Astrocyte of the hippocampus (primary cell): ENCODE results near the gene RPTOR.
"Not testable (repeated sequence)": the region's sequence is repeated elsewhere in the genome, so short reads cannot be mapped to it uniquely, and the experiment has no call there.

Source experiments
- DNase-seq: peaks from one replicate; pipeline ENCODE4 v3.0.0; 2011; ENCODE audit warnings: low read depth, low spot score

RPTOR gene

DNA sequence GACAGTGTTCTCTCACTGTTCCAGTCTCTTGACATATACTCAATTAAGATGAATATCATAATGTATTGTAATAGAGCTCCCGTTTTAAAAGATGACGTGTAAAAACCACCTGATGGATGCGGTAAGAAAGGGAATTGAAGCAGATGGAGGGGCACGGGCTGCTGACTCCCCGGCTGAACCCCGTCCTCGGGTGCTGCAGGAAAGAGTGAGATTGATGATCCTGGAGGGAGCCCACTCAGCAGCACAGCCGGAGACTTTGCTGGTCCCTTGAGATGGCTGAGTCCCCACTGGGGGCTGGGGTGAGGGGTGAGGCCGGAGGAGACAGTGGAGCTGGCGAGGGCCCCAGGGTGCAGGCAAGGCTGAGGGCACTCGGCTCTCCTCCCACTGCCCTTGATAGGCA, 217.4 kb downstream of the RPTOR start:
- DNase-seq: no peak

DNA sequence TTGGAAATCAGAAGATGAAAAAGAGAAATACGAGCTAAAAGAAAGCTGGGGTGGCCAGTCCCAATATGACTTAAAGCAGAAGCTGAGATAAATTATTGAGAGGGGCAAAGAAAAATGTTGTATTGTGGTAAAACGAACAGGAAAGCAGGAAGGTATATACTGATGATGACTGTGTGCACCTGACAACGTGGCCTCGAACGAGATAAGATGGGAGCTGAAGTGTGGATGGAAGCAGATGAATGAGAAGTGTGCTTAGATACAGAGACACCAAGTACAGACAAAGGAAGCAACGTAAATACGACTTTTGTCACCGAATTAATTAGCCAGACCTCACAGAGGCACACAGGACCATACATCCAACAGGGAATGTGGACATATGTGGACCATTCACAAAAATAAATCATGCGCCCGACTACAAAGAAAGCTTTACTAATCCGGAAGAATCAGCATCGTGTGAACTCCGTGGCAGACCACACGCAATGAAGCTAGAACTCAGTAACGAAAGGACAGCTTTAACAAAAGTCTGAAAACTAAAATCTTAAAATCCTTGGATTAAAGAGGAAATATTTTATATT, 218.7 kb downstream of the RPTOR start:
- no peak for DNase-seq

DNA sequence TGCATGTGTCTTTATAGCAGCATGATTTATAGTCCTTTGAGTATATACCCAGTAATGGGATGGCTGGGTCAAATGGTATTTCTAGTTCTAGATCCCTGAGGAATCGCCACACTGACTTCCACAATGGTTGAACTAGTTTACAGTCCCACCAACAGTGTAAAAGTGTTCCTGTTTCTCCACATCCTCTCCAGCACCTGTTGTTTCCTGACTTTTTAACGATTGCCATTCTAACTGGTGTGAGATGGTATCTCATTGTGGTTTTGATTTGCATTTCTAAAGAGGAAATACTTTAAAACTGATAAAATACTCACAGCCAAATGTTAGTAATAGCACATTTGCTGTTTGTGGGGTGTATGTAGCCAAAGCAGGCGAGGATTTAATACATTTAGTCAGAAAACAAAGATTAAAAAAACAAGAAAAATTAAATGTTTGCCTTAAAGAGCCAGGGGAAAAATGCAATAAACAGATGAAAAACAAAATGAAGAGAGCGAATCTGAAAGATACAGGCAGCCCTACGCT, 220.0 kb downstream of the RPTOR start:
- not testable (repeated sequence) for DNase-seq

DNA sequence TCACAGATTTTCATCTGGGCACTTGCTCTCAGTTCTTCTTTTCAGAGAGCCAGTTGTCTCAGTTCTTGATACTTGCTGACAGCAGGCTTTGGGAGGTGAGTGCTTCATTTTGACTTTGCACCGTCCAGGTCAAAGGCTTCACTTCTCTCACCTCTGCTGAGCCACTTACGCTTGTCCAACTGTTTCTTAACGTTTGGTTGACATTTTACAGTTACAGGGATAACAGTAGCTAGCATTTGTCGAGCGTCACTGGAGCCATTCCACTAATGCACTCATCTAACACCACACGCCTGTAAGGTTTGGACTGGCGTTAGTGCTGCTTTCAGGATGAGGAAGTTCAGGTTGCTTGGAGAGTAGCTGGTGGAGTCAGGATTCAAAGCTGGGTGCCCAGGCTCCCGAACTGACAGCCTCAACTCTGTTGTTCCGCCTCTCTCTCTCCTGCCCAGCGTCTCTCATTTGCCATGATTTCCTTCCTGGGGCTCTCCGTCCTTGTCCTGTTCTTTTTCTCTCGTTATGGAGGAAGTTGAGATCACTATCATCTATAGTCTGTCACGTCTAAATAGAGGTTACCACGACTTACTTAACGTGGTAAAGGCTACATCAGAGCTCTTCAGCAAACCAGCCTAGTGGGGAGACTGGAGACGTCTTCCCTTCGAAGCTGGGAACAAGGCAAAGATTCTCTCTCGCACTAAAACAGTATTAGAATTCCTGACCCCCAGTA, 220.8 kb downstream of the RPTOR start:
- DNase-seq: no peak

DNA sequence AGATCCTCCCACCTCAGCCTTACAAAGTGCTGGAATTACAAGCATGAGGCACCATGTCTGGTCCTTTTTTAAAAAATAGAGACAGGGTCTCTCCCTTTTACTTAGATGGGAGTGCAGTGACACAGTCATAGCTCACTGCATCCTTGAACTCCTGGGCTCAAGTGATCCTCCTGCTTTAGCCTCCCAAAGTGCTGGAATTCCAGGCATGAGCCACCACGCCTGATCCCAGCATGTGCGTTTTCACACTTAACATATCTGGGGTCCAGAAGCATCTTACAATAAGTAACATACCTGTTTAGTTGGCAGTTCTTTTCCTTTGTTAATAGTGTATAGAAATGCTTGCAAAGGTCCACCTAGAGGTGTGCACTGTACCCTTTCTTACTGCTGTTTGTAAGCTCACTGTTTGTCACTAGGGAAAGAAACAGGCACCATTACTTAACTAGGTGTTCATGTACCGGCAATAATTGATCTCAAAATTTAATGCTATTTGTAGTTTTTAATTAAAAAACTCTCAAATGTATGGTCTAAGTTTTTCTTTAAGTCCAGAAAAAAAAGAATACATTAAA, 221.7 kb downstream of the RPTOR start:
- DNase-seq: no peak

DNA sequence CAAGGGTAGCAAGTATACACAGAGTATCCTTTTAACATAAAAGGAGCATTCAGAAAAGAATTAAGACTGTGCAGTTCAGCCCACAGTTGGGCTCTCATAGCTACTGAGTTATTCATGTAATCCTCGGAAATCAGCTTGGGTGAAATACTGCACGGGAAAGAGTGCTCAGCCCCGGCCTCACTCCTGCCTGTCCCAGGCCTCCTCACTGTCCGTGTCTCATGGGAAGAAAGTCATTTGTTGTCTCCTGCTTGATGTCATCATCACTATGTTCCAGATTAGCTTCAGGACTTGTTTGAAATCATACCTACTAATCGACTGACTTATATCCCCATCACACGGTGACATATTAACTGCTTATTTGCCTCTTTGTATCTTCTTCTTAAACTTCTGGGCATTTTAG, 223.8 kb downstream of the RPTOR start:
- no peak for DNase-seq

DNA sequence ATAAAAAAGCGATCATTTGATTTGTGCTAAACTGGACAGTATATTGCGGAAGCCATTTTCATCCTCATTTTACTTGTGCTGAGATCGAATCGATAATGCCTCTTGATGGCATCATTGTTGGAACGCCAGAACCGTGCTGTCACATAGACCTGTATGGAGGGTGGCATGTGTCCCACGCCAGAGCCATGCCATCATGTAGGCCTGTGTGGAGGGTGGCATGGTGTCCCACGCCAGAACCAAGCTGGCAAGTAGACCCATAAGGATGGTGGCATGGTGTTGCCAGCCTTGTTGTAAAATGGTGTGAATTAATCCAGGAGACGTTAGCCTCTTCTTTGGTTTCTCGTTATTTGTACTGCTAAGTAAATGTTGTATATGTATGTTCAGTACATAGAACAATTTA, 224.3 kb downstream of the RPTOR start:
- no peak for DNase-seq

DNA sequence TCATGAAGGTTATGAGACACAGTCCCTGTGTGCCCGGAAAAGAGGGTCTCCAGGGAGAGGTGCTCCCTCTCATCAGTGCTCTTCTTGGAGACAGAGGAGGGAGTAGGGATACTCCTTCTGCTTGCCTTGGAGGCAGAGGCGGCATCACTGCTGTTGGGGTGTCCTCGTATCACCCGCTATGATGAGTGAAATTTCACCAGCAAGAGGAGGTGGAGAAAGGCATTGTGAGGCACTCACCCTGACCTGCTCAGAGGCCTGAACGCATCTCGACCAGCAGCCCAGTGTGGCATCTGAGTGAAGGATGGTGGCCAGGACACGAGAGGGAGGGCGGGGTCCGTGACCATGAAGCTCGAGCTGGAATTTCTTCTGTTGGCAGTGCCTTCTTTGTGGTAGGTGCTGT, 224.9 kb downstream of the RPTOR start:
- no peak for DNase-seq

DNA sequence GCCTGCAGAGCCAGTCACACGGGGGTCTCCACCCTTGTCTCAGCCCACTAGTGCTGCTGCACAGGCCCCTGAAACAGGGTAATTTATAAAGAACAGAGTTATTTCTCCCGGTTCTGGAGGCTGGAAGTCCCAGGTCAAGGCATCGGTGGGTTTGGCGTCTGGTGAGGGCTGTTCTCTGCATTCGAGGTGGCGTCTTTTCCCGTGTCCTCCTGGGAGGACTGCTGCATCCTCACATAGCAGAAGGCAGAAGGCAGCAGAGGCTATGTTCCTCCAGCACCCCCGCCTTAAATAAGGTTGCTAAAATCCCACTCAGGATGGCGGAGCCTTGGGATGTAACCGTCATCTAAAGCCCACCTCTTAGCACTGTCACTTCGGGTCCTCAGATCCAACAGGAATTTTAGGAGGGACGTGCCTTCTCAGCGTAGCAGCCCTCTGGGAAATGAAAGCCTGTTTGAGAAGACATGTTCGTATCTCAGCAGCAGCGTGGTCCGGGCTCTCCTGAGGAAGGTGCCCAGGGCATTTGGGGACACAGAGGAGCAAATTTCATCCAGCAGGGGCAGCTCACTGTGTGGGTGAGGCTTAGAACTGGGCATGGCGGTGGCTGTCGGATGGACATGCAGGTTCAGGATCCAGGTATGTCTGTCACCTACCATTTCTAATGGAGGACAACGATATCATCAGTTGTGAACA, 225.4 kb downstream of the RPTOR start:
- DNase-seq: no peak

DNA sequence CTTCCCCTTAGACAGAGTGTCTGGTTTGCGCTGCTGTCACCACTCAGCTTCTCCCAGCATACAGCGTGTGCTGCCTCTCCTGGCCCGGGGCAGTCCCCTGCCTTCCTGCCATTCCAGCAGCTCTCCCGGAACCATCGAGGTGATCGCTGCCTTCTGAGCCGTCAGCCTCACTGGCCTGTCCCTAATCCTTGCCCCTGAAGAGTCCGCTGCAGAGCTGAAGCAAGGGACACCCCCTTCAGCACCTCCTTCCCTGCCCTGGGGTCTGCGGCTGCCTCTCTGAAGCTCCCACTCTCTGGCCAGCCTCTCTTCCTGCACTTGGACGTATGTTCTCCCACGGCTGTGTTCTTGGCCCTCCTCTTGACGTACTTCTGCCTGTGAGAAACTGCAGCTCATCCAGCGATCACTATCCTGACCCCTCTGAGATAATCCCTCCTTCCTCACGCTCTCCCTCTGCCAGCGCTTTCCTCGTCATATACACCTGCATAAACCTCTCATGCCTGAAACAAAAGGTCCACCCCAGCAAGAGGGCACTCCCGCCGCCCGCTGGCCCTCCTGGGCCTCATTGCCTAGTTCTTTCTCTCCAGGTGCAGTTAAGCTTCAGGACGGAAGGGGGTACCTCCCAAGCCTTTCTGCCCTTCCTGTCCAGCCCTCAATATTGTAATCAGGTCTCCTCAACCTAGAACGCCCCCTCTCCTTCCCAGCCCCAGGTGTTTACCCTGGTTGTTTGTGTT, 226.4 kb downstream of the RPTOR start:
- DNase-seq: no peak

DNA sequence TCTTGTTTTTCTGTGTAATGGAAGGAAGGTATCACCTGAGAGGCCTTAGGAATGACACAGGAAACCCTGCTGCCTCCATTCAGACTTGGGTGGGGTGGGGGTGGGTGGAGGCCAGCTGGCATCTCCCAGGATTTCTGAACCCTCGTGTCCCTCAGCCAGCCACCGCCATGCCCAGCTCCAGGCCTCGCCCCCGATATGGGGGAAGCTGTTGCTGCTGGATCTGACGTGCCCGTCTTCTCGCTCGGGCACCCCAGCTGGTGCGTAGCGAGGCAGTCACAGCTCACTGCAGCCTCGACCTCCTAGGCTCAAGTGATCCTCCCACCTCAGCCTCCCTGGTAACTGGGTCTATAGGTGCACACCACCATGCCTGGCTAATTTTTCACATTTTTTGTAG, 227.0 kb downstream of the RPTOR start:
- no peak for DNase-seq

DNA sequence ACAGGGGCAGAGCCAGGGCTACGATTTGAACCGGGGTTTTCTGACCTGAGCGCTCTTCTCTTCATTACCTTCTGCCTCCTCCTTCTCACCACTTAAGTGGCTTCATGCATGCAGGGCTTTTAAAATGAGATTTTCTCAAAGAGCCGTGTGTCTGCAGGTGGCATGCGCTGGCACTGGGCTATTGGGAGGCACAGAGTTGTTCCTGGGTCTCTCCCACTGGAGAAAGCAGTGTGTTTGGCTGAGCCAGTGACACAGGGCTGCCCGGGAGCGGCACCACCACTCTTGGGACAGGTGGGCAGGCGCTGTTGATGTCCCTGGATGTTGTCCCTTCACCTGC, 228.2 kb downstream of the RPTOR start:
- DNase-seq: no peak

DNA sequence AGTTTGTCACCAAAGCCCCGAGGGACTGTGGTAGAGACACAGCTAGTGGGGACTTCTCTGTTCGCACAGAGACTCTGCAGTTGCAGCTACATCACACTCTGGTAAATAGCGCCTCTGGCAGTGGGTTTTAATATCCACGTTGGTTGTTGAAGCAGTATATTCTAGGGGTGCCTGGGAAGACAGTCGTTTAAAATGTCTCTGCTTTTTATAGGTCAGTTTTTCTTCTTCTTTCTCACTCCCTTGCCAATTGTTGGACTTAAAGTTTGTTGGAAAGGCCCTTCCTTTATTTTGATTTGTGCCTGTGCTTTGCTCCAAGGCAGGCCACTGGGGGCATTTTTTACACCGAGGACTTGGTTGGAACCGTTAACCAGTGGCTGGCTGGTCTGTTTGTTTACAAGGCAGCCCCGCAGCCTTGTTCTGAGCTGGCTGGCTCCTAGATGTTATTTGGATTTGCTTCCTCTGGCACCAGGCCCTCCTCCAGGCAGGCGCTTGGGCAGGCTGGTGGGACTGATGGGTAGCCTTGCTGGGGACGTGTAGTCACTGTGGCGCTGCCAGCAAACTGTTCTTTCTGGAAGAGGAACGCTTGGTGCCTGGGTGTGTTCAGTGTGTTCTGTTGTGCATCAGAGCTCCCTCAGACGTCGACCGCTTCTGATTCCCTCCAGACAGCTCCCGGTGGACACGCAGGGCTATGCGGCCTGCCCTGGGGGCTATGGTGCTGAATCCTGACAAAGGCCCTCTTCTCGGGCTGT, 228.8 kb downstream of the RPTOR start:
- DNase-seq: peak; percentile 75

DNA sequence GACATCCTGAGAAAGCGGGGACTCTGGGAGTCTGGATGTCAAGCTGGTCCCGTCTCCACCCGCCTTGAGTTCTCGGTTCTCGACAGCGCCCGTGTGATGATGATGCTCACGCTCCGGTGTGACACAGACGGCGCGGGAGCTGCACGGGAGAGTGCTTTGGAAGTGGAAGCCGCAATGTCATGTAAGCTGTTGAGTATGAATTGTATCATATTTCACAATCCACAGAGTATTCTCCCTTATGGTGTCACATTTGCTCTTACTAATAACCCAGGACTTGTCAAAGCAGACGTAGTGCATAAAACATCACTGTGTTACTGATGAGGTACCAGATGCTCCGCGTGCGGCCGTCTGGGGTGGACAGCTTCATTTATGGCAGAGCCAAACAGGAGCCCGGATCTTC, 229.5 kb downstream of the RPTOR start:
- no peak for DNase-seq

DNA sequence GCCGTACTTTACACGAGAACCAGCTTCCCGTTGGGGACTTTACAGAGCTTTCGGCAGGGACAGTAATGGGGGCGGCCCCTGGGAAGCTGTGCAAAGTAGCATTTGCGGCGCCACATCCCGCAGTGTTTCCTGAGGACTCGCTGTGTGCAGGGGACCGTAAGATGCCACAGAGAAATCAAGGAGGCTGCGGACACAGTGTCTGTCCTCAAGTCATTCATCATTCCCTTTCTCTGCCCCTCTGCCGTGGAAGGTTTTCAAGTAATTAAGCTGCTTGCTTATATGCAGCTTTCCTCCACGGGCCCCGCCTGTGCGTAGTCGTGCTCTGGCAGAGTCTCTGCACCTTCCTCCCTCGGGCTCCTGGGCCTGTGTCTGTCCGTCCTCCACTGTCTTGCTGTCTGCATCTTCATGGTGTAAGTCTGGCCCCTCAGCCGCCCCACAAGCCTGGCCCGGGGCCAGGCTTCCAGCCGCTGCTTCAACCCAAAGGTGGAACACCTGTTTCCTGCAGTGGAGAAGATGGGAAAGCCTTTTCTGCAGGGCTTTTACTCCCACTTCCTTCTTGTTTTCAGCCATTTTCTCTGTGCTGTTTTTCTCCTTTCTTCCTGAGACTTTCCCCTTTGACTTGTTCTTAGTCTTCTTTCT, 230.1 kb downstream of the RPTOR start:
- no peak for DNase-seq

DNA sequence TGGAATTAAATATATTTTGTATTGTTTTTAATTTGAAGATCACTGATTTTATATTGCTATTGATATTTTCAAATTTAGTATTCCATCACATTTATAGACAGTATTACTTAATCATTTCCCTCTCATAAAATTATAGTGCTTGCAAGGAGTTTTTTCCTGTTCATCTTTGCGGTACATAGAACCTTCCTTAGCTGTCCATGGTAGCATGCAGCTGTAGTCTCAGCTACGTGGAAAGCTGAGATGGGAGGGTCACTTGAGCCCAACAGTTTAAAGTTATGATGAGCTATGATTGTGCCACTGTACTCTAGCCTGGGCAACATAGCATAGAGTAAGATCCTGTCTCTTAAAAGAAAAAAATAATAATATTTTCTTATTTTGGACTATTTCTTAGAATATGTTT, 231.2 kb downstream of the RPTOR start:
- DNase-seq: no peak

DNA sequence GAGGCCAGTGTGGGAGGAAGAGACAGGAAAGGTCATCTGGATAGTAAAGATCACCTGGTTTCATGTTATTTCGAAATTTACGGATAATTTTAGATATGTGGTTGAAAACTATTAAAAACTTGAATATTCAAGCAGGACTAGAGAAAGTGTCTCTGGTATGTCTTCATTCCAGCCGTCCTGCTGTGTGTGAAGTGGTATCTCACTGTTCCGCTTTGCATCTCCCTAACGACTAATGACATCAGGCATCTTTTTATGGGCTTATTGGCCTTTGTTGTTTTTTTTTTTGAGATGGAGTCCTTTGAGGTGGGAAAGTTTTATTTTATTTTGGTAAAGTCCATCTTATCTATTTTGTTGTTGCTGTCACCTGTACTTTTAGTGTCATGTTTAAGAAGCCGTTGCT, 232.6 kb downstream of the RPTOR start:
- DNase-seq: no peak

DNA sequence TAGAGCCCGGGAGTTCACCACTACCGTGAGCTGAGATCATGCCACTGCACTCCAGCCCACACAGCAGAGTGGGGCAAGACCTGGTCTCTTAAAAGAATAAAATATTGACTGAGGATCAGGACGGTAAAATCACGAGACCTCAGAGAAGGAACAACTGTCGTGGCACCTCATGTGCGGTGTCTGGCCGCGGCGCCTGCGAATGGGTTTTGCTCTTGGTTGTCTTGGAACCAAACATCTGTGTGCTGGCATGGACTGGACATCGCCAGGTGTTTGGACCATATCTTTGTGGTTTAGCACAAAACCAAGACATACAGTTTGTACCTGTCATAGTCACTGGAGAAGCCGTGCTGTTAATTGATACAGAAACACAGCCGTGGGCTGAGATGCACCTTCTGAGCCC, 234.1 kb downstream of the RPTOR start:
- DNase-seq: no peak

DNA sequence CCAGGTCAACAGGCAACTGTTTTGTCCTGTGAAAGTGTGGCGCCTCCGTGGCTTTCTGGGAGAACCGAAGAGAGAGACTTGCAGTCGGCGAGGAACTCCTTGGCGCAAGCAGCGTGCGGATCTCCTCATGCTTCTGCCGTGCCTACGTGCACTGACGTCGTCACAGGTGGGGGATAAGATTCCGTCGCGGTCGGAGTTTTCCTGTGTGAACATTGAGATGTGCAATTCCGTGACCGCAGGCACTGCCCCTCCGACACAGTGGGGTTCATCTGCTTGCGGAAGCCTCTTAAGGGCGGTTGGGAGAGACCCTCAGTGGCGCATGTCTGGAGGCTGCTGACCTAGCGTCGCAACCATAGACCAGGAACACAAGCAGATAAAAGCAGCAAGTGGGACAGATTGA, 234.7 kb downstream of the RPTOR start:
- no peak for DNase-seq

DNA sequence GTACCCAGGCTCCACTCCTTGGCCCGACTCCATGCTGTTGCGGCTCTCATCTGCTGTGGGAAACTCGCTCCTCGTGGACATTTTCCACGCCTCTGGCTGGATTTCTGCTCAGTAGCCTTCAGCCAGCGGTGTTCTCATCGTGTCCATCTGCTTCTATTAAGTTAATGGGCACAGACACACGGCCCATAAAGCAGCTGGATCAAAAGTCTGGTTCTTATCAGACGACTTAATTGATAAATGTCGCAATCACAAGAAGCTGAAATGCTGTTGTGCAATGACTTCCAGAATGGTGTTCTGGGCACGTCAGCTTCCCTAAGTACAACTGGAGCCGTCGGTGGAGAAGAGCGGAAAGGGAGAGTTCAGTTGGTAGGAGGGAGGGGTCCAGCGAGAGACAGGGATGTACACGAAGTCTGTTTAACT, 235.3 kb downstream of the RPTOR start:
- no peak for DNase-seq
